Testis (tissue), 3 donors: ENCODE measurements around the gene BSPRY. TPM values are rescaled to one million over a fixed set of nuclear protein-coding genes. Genes with fewer than 3 reads are reported as not detected.
A peak's percentile ranks its signal among the peaks of the same experiment; 100 is the strongest.

Experiments used
- DNase-seq: peaks from one replicate; pipeline ENCODE4 v3.0.0-alpha.2; 2019
- H3K27ac ChIP-seq, 2 donors: fragments of 200-600 bp; sonication (generic); one replicate each; pipeline ENCODE4 v1.5.1; 2019
- H3K27me3 ChIP-seq: fragments of 200-600 bp; sonication (generic); one replicate; pipeline ENCODE4 v1.5.1; 2019
- H3K36me3 ChIP-seq: fragments of 200-600 bp; sonication (generic); one replicate; pipeline ENCODE4 v1.5.1; 2017; ENCODE audit warnings: low read depth; ENCODE audit errors: missing control alignments
- H3K4me1 ChIP-seq: fragments of 200-600 bp; sonication (generic); one replicate; pipeline ENCODE4 v1.5.1; 2019
- H3K4me3 ChIP-seq, 2 donors: fragments of 200-600 bp; sonication (generic); one replicate each; pipeline ENCODE4 v1.5.1; 2017 to 2019
- H3K9me3 ChIP-seq: fragments of 200-600 bp; sonication (generic); one replicate; pipeline ENCODE4 v1.5.1; 2017
- CTCF ChIP-seq, 3 experiments: fragments of 450-650 bp in 2 of 3; fragments of 200-600 bp in 1 of 3; sonication (generic) in 1 of 3; IDR thresholded peaks; one replicate each; pipeline ENCODE4 v1.5.1; 2016 to 2019; ENCODE audit warnings: antibody characterized with exemption in 3 of 3, mild to moderate bottlenecking in 2 of 3, moderate library complexity in 1 of 3
- POLR2A ChIP-seq: fragments of 450-650 bp; IDR thresholded peaks from one replicate; pipeline ENCODE4 v1.6.1; 2017; ENCODE audit warnings: antibody characterized with exemption, mild to moderate bottlenecking, moderate library complexity
- WGBS, 2 donors: methylation state at CpG; one replicate each; pipeline ENCODE4 v1.1.5; 2018; 5-methylcytosine and 5-hydroxymethylcytosine counted together
- intact Hi-C: fragments of 100-400 bp; cut with DNase I; formaldehyde crosslinking; loops from one replicate; pipeline ENCODE4 v1.15.1; 2023; ENCODE audit warnings: low total_unique reads
- polyA plus RNA-seq: library from polyadenylated mRNA; stranded (reverse); fragments of 350-450 nt; fragmentation: Illumina TruSeq; extraction: RNeasy Lipid Tissue Mini Kit (QIAGEN cat#74804); gene quantifications from one replicate; pipeline ENCODE4 v1.2.3, GENCODE V29; 2014; ENCODE audit warnings: low read depth, low replicate concordance; ENCODE audit not compliant: insufficient read depth
- total RNA-seq, 2 donors: library from RNA; depleted of rRNA; stranded (reverse); fragments of >200 nt; gene quantifications; one replicate each; pipeline ENCODE4 v1.2.3, GENCODE V29; 2016

Gene BSPRY
- total and polyA plus RNA-seq, 3 donors from 2014 or later: 4.5 to 14.2 (median 8.8) TPM

DNA sequence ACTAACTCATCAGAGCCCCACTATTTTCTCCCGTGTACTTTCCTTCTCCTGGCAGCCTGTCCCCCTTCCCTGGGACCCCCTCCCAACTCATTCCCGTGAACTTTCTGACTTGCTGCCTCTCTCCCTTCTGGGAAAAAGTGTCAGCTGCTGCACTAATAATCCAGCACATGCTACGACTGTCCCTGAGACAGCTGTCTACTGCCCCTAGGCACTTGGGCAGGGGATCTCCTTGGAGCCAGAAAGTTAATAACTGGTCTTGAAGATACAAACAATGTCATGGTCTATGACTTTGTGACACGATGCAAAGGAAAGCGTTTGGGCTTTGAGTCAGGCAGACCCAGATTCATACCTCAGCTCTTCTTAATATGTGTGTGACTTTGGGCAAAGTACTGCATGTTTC is 36.1 kb upstream of the BSPRY start:
- Histone ChIP-seq H3K4me3 (no peak overlapping the region), H3K4me1 (no peaks in the 10 kb centered on the region), H3K27ac (no peak overlapping the region), H3K27me3 (no peaks in the 10 kb centered on the region), H3K36me3 (no peaks in the 10 kb centered on the region), H3K9me3 (no peaks in the 10 kb centered on the region)
- no peak for DNase-seq
- 67 to 71% methylated on average over 5 of the region's 5 CpGs for WGBS, 2 donors
- TF ChIP-seq POLR2A: no peak
- TF ChIP-seq CTCF (IDR thresholded peaks at IDR 0.05): no peak
- intact Hi-C loops: no loop called here

- Histone ChIP-seq H3K27me3 (no peaks in the 10 kb centered on the region), H3K4me3 (no peak overlapping the region), H3K4me1 (no peaks in the 10 kb centered on the region), H3K9me3 (no peaks in the 10 kb centered on the region), H3K36me3 (no peaks in the 10 kb centered on the region), H3K27ac (no peak overlapping the region)
- no peak for DNase-seq
- intact Hi-C loops: no loop called here
- TF ChIP-seq POLR2A: no peak
- no peak for TF ChIP-seq CTCF (IDR thresholded peaks at IDR 0.05)
Observed at GRCh38 chr9:113315231-113315630, 34.1 kb upstream of the BSPRY start.

DNA sequence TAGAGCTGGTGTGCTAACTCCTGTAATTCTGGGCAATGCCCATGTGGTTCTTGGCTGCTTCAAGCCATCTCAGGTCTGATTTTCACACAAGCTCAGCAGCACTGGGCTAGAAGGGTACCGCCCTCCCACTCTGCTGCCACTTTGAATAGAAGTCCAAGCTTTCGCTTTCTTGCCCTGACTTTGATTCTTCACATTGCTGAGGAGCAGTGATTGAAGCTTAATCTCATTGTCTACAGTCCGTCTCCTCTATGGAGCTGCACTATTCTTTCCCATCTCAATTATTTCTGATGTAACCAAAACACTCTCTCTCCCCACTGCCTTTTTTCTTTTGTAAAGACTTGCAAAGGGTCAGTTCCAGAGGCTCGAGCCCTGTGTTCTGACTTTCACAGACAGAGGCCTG is 33.3 kb upstream of the BSPRY start:
- TF ChIP-seq POLR2A: no peak
- no peak for TF ChIP-seq CTCF (IDR thresholded peaks at IDR 0.05)
- Histone ChIP-seq H3K4me1 (no peaks in the 10 kb centered on the region), H3K27me3 (no peaks in the 10 kb centered on the region), H3K4me3 (no peak overlapping the region), H3K27ac (no peak overlapping the region), H3K36me3 (no peaks in the 10 kb centered on the region), H3K9me3 (no peaks in the 10 kb centered on the region)
- DNase-seq: no peak
- WGBS, 2 donors: 93 to 96% methylated on average over 4 of the region's 4 CpGs
- intact Hi-C loops: no loop called here

GRCh38 chr9:113317777-113318176 is 31.6 kb upstream of the BSPRY start:
- no peaks in the 10 kb centered on the region for H3K27me3 ChIP-seq
- no peak overlapping the region for H3K4me3 ChIP-seq
- intact Hi-C loops: no loop called here
- WGBS, 2 donors: 64 to 75% methylated on average over 2 of the region's 2 CpGs
- TF ChIP-seq CTCF (IDR thresholded peaks at IDR 0.05) (peak; percentile 11 to 42 (median 19)), POLR2A (no peak)
- no peak overlapping the region for H3K27ac ChIP-seq
- H3K4me1 ChIP-seq: no peaks in the 10 kb centered on the region
- no peaks in the 10 kb centered on the region for H3K36me3 ChIP-seq
- no peak for DNase-seq
- no peaks in the 10 kb centered on the region for H3K9me3 ChIP-seq

GRCh38 chr9:113319054-113319453 is 30.3 kb upstream of the BSPRY start:
- Histone ChIP-seq H3K27me3 (no peaks in the 10 kb centered on the region), H3K4me1 (no peaks in the 10 kb centered on the region), H3K36me3 (no peaks in the 10 kb centered on the region), H3K9me3 (no peaks in the 10 kb centered on the region), H3K4me3 (no peak overlapping the region), H3K27ac (no peak overlapping the region)
- intact Hi-C loops: no loop called here
- no peak for TF ChIP-seq POLR2A
- no peak for TF ChIP-seq CTCF (IDR thresholded peaks at IDR 0.05)
- 91 to 100% methylated on average over 1 to 2 of the region's 2 CpGs for WGBS, 2 donors
- no peak for DNase-seq
